Loucy (cell line): ENCODE data around the gene FOXP1.

Experiments
- CTCF ChIP-seq: fragments of 200-600 bp; sonication (generic); conservative IDR thresholded peaks from 2 replicates; pipeline ENCODE4 v1.5.1; 2014; ENCODE audit warnings: mild to moderate bottlenecking, antibody characterized with exemption, low read length
- EZH2phosphoT487 ChIP-seq: fragments of 200-600 bp; IDR thresholded peaks from 2 replicates; pipeline ENCODE4 v1.6.1; 2018; ENCODE audit warnings: antibody characterized with exemption, mild to moderate bottlenecking, moderate library complexity, borderline replicate concordance

GRCh38 chr3:71194785-71195184 lies 388.7 kb downstream of the FOXP1 start:
- TF ChIP-seq CTCF (no peak), EZH2phosphoT487 (no peak)
